ENCODE results near the gene KCNK1.

Gene KCNK1

GRCh38 chr1:233613252-233614172 is at the start of gene KCNK1:
Gene KCNK1 (plus strand): TSS chr1:233614106. CDS start chr1:233614172, 66 bp downstream.
- no peak for DNase-seq

- DNase-seq = no peak
These were observed 48.6 kb upstream of the KCNK1 start for GRCh38 chr1:233565313-233565712.

GRCh38 chr1:233566886-233567285 is 47.0 kb upstream of the KCNK1 start:
- no peak for DNase-seq

- no peak for DNase-seq
These were observed 44.3 kb upstream of the KCNK1 start for GRCh38 chr1:233569636-233570035.

GRCh38 chr1:233570216-233570615 is 43.7 kb upstream of the KCNK1 start:
- DNase-seq = no peak

GRCh38 chr1:233570706-233571105 is 43.2 kb upstream of the KCNK1 start:
- no peak for DNase-seq

GRCh38 chr1:233572896-233573295 is 41.0 kb upstream of the KCNK1 start:
- no peak for DNase-seq

- DNase-seq = no peak
These were observed 38.5 kb upstream of the KCNK1 start for GRCh38 chr1:233575450-233575849.

- DNase-seq = no peak
These were observed 31.5 kb upstream of the KCNK1 start for GRCh38 chr1:233582439-233582838.

- DNase-seq = no peak
These were observed 29.5 kb upstream of the KCNK1 start for GRCh38 chr1:233584376-233584775.

GRCh38 chr1:233584931-233585330 is 29.0 kb upstream of the KCNK1 start:
- DNase-seq = no peak

- DNase-seq = no peak
These were observed 27.6 kb upstream of the KCNK1 start for GRCh38 chr1:233586301-233586700.

GRCh38 chr1:233587196-233587595 is 26.7 kb upstream of the KCNK1 start:
- DNase-seq = no peak

- DNase-seq = peak; percentile 16
These were observed 25.7 kb upstream of the KCNK1 start for GRCh38 chr1:233587958-233588799.

GRCh38 chr1:233597489-233597901 is 16.4 kb upstream of the KCNK1 start:
- DNase-seq = no peak

GRCh38 chr1:233598891-233599541 is 14.9 kb upstream of the KCNK1 start:
- DNase-seq = no peak

GRCh38 chr1:233599542-233600073 is 14.3 kb upstream of the KCNK1 start:
- no peak for DNase-seq

- no peak for DNase-seq
These were observed 13.4 kb upstream of the KCNK1 start for GRCh38 chr1:233600488-233600887.

- no peak for DNase-seq
These were observed 10.4 kb upstream of the KCNK1 start for GRCh38 chr1:233603478-233603877.

GRCh38 chr1:233605205-233605604 is 8.7 kb upstream of the KCNK1 start:
- DNase-seq = no peak

GRCh38 chr1:233606813-233607212 is 7.1 kb upstream of the KCNK1 start:
- DNase-seq = no peak

- no peak for DNase-seq
These were observed 6.4 kb upstream of the KCNK1 start for GRCh38 chr1:233607252-233608119.
